Activated B cell treated with CpG ODN at 0.5 μM for 24 hours (primary cell): Measurements from ENCODE around the gene ALDH18A1. TPM values are rescaled to one million over a fixed set of nuclear protein-coding genes. Genes with fewer than 3 reads are reported as not detected.

ENCODE experiments used
- ATAC-seq: fragments of 200-7000 bp; cut with Tn5 transposase; one replicate; pipeline ENCODE4 v1.10.0; 2021; ENCODE audit warnings: low read depth, mild to moderate bottlenecking, moderate library complexity
- CTCF ChIA-PET: fragments of 350-600 bp; sonication (Branson Sonifier 250); formaldehyde crosslinking; loops from one replicate; lab custom pipeline; 2021; ENCODE audit warnings: antibody characterized with exemption; lab: Charles Lee
- POLR2A ChIA-PET: fragments of 350-600 bp; sonication (Branson Sonifier 250); formaldehyde crosslinking; loops from one replicate; lab custom pipeline; 2021; ENCODE audit warnings: antibody characterized with exemption; lab: Charles Lee
- DNase-seq: peaks from one replicate; pipeline ENCODE4 v3.0.0; 2022
- H3K27ac Mint-ChIP-seq: one replicate; pipeline ENCODE4 v1.8.0; 2020; ENCODE audit warnings: mixed read lengths
- H3K27me3 Mint-ChIP-seq: one replicate; pipeline ENCODE4 v1.8.0; 2021; ENCODE audit warnings: mixed read lengths
- H3K36me3 Mint-ChIP-seq: one replicate; pipeline ENCODE4 v1.8.0; 2021; ENCODE audit warnings: low read depth, mixed read lengths
- H3K4me1 Mint-ChIP-seq: one replicate; pipeline ENCODE4 v1.8.0; 2021; ENCODE audit warnings: mixed read lengths
- H3K4me3 Mint-ChIP-seq: one replicate; pipeline ENCODE4 v1.8.0; 2020; ENCODE audit warnings: mild to moderate bottlenecking, mixed read lengths
- H3K9me3 Mint-ChIP-seq: one replicate; pipeline ENCODE4 v1.8.0; 2020; ENCODE audit warnings: mixed read lengths
- intact Hi-C: fragments of 100-400 bp; cut with micrococcal nuclease; formaldehyde crosslinking; loops from one replicate; pipeline ENCODE4 v1.15.1; 2024
- total RNA-seq: library from RNA; stranded (reverse); gene quantifications from 2 replicates; pipeline ENCODE4 v1.2.3, GENCODE V29; 2022
- TF ChIP-seq, protein P1 (sequence below): fragments of 200-600 bp; IDR thresholded peaks from one replicate; pipeline ENCODE4 v1.8.0; 2022; ENCODE audit warnings: antibody characterized with exemption, mild to moderate bottlenecking

Gene ALDH18A1
- total RNA-seq, 1 donor from 2014 or later, result 45.9 TPM

DNA sequence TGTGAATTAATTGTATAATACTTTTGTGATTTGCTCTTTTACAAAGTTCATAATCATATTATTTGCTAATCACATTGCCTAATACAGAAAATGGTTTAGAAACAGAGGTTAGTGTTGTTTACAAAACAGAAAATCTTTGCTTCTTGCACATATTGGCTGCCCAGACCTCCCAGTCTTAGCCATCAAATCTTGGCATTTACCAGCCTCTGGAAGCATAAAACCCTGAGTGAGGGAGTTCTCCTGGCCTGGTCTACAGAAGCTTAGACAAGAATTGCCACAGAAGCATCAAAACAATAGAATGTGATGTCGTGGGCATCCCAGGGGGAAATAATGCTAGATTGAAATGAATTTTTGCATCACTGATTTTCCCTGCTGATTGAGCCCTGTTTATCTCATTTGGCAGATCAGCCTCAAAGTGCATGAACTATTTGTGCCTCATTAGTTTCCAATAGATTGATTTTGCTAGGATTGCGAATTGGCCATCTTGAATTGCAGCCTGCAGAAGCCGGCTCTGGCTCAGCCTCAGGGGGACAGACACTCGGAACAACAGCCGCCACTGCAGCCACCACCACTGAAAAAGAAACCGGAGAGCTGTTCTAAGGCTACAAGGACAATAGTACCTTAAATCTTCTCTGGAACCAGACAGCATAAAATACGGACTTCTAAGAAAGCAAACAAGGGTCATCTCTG, 84.2 kb downstream of the ALDH18A1 start:
- intact Hi-C loops, result no loop called here
- DNase-seq (no peak), ATAC-seq (no peak)
- Mint-ChIP-seq H3K27ac (no peak overlapping the region), H3K27me3 (peaks cover 3% of the 10 kb centered on the region), H3K4me3 (no peak overlapping the region), H3K9me3 (no peaks in the 10 kb centered on the region), H3K4me1 (no peaks in the 10 kb centered on the region), H3K36me3 (no peaks in the 10 kb centered on the region)
- TF ChIP-seq, protein P1, sequence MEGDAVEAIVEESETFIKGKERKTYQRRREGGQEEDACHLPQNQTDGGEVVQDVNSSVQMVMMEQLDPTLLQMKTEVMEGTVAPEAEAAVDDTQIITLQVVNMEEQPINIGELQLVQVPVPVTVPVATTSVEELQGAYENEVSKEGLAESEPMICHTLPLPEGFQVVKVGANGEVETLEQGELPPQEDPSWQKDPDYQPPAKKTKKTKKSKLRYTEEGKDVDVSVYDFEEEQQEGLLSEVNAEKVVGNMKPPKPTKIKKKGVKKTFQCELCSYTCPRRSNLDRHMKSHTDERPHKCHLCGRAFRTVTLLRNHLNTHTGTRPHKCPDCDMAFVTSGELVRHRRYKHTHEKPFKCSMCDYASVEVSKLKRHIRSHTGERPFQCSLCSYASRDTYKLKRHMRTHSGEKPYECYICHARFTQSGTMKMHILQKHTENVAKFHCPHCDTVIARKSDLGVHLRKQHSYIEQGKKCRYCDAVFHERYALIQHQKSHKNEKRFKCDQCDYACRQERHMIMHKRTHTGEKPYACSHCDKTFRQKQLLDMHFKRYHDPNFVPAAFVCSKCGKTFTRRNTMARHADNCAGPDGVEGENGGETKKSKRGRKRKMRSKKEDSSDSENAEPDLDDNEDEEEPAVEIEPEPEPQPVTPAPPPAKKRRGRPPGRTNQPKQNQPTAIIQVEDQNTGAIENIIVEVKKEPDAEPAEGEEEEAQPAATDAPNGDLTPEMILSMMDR, result no peak
- ChIA-PET CTCF (no interaction called here), POLR2A (no interaction called here)

DNA sequence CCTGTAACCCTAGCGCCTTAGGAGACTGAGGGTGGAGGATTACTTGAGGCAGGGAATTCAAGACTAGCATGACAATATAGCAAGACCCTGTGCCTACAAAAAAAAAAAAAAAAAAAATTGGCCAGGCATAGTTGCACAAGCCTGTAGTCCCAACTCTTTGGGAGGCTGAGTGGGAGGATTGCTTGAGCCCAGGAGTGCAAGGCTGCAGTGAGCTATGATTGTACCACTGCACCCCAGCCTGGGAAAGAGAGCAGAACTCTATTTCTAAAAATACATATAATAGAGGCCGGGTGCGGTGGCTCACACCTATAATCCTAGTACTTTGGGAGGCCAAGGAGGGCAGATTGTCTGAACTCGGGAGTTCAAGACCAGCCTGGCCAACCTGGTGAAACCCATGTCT, 85.1 kb downstream of the ALDH18A1 start:
- H3K4me3 Mint-ChIP-seq, result no peak overlapping the region
- TF ChIP-seq, protein P1, result no peak
- no peak overlapping the region for H3K27ac Mint-ChIP-seq
- DNase-seq, result no peak
- H3K4me1 Mint-ChIP-seq, result no peaks in the 10 kb centered on the region
- ChIA-PET CTCF (no interaction called here), POLR2A (no interaction called here)
- intact Hi-C loops, result no loop called here
- H3K27me3 Mint-ChIP-seq, result peaks cover 3% of the 10 kb centered on the region
- H3K36me3 Mint-ChIP-seq, result no peaks in the 10 kb centered on the region
- H3K9me3 Mint-ChIP-seq, result no peaks in the 10 kb centered on the region
- no peak for ATAC-seq

DNA sequence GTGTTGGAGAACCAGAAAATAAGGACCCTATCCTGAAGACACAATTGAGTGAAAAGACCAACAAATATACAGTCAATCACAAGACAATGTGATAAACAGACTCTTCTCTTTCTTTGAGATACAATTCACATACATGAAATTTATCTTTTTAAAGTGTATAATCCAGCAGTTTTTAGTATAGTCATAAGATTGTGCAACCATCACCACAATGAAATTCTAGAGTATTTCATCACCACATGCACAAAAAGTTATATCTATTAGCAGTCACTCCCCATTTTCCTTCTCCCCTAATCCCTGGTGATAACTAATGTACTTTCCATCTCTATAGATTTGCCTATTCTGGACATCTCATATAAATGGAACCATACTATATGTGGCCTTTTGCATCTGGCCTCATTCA, 87.1 kb downstream of the ALDH18A1 start:
- Mint-ChIP-seq H3K4me1 (no peaks in the 10 kb centered on the region), H3K27ac (no peak overlapping the region), H3K27me3 (peaks cover 7% of the 10 kb centered on the region), H3K4me3 (no peak overlapping the region), H3K36me3 (no peaks in the 10 kb centered on the region), H3K9me3 (no peaks in the 10 kb centered on the region)
- ChIA-PET CTCF (no interaction called here), POLR2A (no interaction called here)
- intact Hi-C loops, result no loop called here
- TF ChIP-seq, protein P1, result no peak
- DNase-seq, result no peak
- ATAC-seq, result no peak

DNA sequence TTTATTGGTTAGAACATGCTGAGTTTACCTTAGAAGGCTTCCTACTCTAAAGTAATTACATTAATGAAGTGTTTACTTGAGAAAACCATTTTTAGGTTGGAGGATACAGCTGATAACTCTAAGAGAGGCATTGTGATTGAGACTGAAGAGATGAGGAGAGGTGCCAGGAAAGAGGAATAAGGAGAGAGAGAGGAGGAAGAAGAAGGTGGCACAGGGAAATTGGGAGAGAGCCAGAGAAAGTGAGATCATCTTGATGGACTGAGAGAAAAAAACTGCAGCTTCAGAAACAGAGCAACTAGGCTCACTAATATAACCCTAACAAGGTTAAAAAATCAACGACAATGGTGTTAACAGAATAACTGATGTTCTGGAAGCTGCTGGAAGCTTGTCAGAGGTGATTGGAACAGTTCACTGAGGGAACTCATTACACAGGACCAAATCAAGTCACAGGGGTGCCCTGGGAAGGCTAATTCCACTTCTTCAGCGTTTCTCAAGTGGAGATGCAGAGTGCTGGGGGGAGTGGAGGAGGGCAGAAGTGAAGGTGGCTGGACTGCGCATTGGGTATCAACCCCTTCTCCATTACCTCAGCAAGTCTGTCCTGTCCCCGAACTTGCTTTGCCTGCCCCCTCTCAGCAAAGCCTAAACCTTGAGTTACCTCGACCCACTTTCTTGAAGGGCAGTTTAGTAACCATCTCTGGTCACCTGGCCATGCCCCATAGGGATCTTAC, 88.4 kb downstream of the ALDH18A1 start:
- H3K27me3 Mint-ChIP-seq, result peaks cover 7% of the 10 kb centered on the region
- CTCF ChIA-PET, result no interaction called here
- TF ChIP-seq, protein P1, result no peak
- no peaks in the 10 kb centered on the region for H3K36me3 Mint-ChIP-seq
- H3K4me3 Mint-ChIP-seq, result no peak overlapping the region
- POLR2A ChIA-PET, result no interaction called here
- DNase-seq (no peak), ATAC-seq (no peak)
- H3K27ac Mint-ChIP-seq, result no peak overlapping the region
- H3K9me3 Mint-ChIP-seq, result no peaks in the 10 kb centered on the region
- intact Hi-C loops, result no loop called here
- H3K4me1 Mint-ChIP-seq, result no peaks in the 10 kb centered on the region

DNA sequence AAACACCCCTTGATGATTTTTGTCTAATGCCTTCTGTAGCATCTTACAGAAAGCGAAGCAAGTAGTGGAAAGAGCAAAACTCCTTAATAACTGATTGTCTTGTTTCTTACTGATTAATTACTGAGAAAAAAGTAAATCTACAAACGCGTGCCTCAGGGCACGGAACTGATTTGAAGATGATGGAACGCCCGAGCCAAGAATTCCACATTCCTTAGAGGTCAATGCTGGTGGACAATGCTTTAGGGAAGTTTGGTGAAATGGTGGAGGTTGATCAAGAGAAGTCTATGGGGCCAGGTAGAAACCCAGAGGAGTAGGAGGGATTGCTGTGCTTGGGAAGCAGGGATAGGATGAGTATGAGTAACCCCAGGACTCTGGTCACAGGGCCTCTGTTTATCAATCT, 90.4 kb downstream of the ALDH18A1 start:
- H3K27ac Mint-ChIP-seq, result no peak overlapping the region
- CTCF ChIA-PET, result no interaction called here
- TF ChIP-seq, protein P1, result no peak
- H3K9me3 Mint-ChIP-seq, result no peaks in the 10 kb centered on the region
- H3K27me3 Mint-ChIP-seq, result peaks cover 4% of the 10 kb centered on the region
- no peak overlapping the region for H3K4me3 Mint-ChIP-seq
- DNase-seq (no peak), ATAC-seq (no peak)
- POLR2A ChIA-PET, result no interaction called here
- H3K36me3 Mint-ChIP-seq, result no peaks in the 10 kb centered on the region
- peaks cover 3% of the 10 kb centered on the region for H3K4me1 Mint-ChIP-seq
- intact Hi-C loops, result no loop called here
